Endodermal cell (in vitro differentiated cells): ENCODE results near the gene IQCH. TPM values are rescaled to one million over a fixed set of nuclear protein-coding genes. Genes with fewer than 3 reads are reported as not detected.

Source experiments
- DNase-seq: peaks from one replicate; pipeline ENCODE4 v3.0.0-alpha.2; 2017
- H3K27ac ChIP-seq: 2 replicates; pipeline ENCODE4 v1.5.1; 2013; ENCODE audit warnings: mild to moderate bottlenecking, low read depth, low read length, moderate library complexity
- H3K27me3 ChIP-seq: 2 replicates; pipeline ENCODE4 v1.6.1; 2013; ENCODE audit warnings: mild to moderate bottlenecking, low read length, moderate library complexity; ENCODE audit not compliant: insufficient read depth, control insufficient read depth, poor library complexity, severe bottlenecking
- H3K36me3 ChIP-seq: 2 replicates; pipeline ENCODE4 v1.7.0; 2013; ENCODE audit warnings: mild to moderate bottlenecking, low read length, moderate library complexity; ENCODE audit not compliant: control insufficient read depth, insufficient read depth
- H3K4me1 ChIP-seq: one replicate; pipeline ENCODE4 v1.7.0; 2013; ENCODE audit warnings: low read length; ENCODE audit not compliant: control insufficient read depth, insufficient read depth
- H3K4me3 ChIP-seq: 2 replicates; pipeline ENCODE4 v1.5.1; 2013; ENCODE audit warnings: mild to moderate bottlenecking, low read length, moderate library complexity
- H3K9ac ChIP-seq: 2 replicates; pipeline ENCODE4 v1.6.1; 2013; ENCODE audit warnings: mild to moderate bottlenecking, low read length, moderate library complexity; ENCODE audit not compliant: poor library complexity, severe bottlenecking; ENCODE audit errors: extremely low read depth
- H3K9me3 ChIP-seq: 2 replicates; pipeline ENCODE4 v1.6.1; 2013; ENCODE audit warnings: mild to moderate bottlenecking, low read length, moderate library complexity; ENCODE audit not compliant: control insufficient read depth
- H3K27ac Mint-ChIP-seq: 2 replicates; pipeline ENCODE4 v1.8.0; 2020; ENCODE audit warnings: mixed read lengths
- H3K27me3 Mint-ChIP-seq: 2 replicates; pipeline ENCODE4 v1.8.0; 2021; ENCODE audit warnings: mild to moderate bottlenecking, mixed read lengths; ENCODE audit not compliant: insufficient read depth
- H3K36me3 Mint-ChIP-seq: 2 replicates; pipeline ENCODE4 v1.8.0; 2020; ENCODE audit warnings: low read depth, mixed read lengths
- H3K4me1 Mint-ChIP-seq: 2 replicates; pipeline ENCODE4 v1.8.0; 2020; ENCODE audit warnings: mixed read lengths
- H3K4me3 Mint-ChIP-seq: 2 replicates; pipeline ENCODE4 v1.8.0; 2020; ENCODE audit warnings: mild to moderate bottlenecking, moderate library complexity, mixed read lengths
- H3K9me3 Mint-ChIP-seq: 2 replicates; pipeline ENCODE4 v1.8.0; 2020; ENCODE audit warnings: mild to moderate bottlenecking, mixed read lengths
- CTCF ChIP-seq: fragments of 200-600 bp; sonication (generic); conservative IDR thresholded peaks from 2 replicates; pipeline ENCODE4 v1.5.0; 2021; ENCODE audit warnings: antibody characterized with exemption, mild to moderate bottlenecking
- WGBS, 2 experiments: methylation state at CpG; one replicate each; pipeline versions ENCODE4 v1.1.5 to v1.1.7; 2013; ENCODE audit warnings: missing lambda C conversion rate in 2 of 2, mixed read lengths in 1 of 2; ENCODE audit not compliant: insufficient coverage in 1 of 2, insufficient read length in 1 of 2; 5-methylcytosine and 5-hydroxymethylcytosine counted together
- total RNA-seq, 2 donors: library from RNA; stranded (reverse); fragmentation: NEBNext Ultra II Directional in 1 of 2; extraction: Animal tissue kit (Norgen Biotek cat#: 25700) in 1 of 2; gene quantifications; 2 replicates in 1 of 2; 3 replicates in 1 of 2; pipeline ENCODE4 v1.2.1, GENCODE V29; 2021

Gene IQCH
- total RNA-seq, 2 donors from 2014 or later, result 6.2 to 12.8 TPM

- no peak overlapping the region for H3K4me3 ChIP-seq
- no peak overlapping the region for H3K27ac Mint-ChIP-seq
- 83 to 86% methylated on average over 3 to 5 of the region's 5 CpGs for WGBS, 2 experiments
These were observed 141.5 kb downstream of the IQCH start for GRCh38 chr15:67396114-67396513.

GRCh38 chr15:67397139-67397538 is 142.6 kb downstream of the IQCH start:
- Histone ChIP-seq H3K4me3 (no peak overlapping the region), H3K27ac (no peak overlapping the region), H3K27me3 (no peaks in the 10 kb centered on the region), H3K4me1 (no peaks in the 10 kb centered on the region), H3K9ac (no peak overlapping the region), H3K9me3 (no peaks in the 10 kb centered on the region), H3K36me3 (no peaks in the 10 kb centered on the region)
- H3K36me3 Mint-ChIP-seq, result no peaks in the 10 kb centered on the region
- H3K4me3 Mint-ChIP-seq, result no peak overlapping the region
- WGBS, 2 experiments, result 91% methylated on average over 1 of the region's 1 CpG; no CpG with 5 or more reads in 1 of the 2 experiments
- H3K27me3 Mint-ChIP-seq, result peaks cover 4% of the 10 kb centered on the region
- DNase-seq, result no peak
- no peak overlapping the region for H3K27ac Mint-ChIP-seq
- no peak for TF ChIP-seq CTCF
- no peaks in the 10 kb centered on the region for H3K9me3 Mint-ChIP-seq
- H3K4me1 Mint-ChIP-seq, result peaks cover 15% of the 10 kb centered on the region

More at GRCh38 chr15:67396114-67396513, 141.5 kb downstream of the IQCH start:
- no peaks in the 10 kb centered on the region for H3K36me3 Mint-ChIP-seq
- H3K4me3 Mint-ChIP-seq, result no peak overlapping the region
- no peaks in the 10 kb centered on the region for H3K36me3 ChIP-seq
- peaks cover 4% of the 10 kb centered on the region for H3K27me3 Mint-ChIP-seq
- TF ChIP-seq CTCF, result no peak
- H3K9me3 ChIP-seq, result no peaks in the 10 kb centered on the region
- no peak overlapping the region for H3K9ac ChIP-seq
- H3K27ac ChIP-seq, result no peak overlapping the region
- H3K4me1 Mint-ChIP-seq, result peaks cover 11% of the 10 kb centered on the region
- DNase-seq, result no peak
- H3K4me1 ChIP-seq, result no peaks in the 10 kb centered on the region
- H3K27me3 ChIP-seq, result no peaks in the 10 kb centered on the region
- H3K9me3 Mint-ChIP-seq, result no peaks in the 10 kb centered on the region

GRCh38 chr15:67399925-67400324 is 145.3 kb downstream of the IQCH start:
- Mint-ChIP-seq H3K9me3 (no peaks in the 10 kb centered on the region), H3K27me3 (peaks cover 4% of the 10 kb centered on the region), H3K4me1 (peaks cover 27% of the 10 kb centered on the region), H3K27ac (no peak overlapping the region), H3K36me3 (no peaks in the 10 kb centered on the region), H3K4me3 (no peak overlapping the region)
- Histone ChIP-seq H3K4me3 (no peak overlapping the region), H3K27ac (no peak overlapping the region), H3K36me3 (no peaks in the 10 kb centered on the region), H3K9me3 (no peaks in the 10 kb centered on the region), H3K9ac (no peak overlapping the region), H3K4me1 (no peaks in the 10 kb centered on the region), H3K27me3 (no peaks in the 10 kb centered on the region)
- no peak for DNase-seq
- WGBS, 2 experiments, result 84 to 89% methylated on average over 4 of the region's 4 CpGs
- TF ChIP-seq CTCF, result no peak
